Measurements from ENCODE around the gene PTPRD. TPM values are rescaled to one million over a fixed set of nuclear protein-coding genes. Genes with fewer than 3 reads are reported as not detected.

PTPRD gene
- total RNA-seq, 1 experiment from 2014 or later: 69.6 TPM

GRCh38 chr9:8388132-8388531 lies 2224.7 kb downstream of the PTPRD start (continued):
- no peak for TF ChIP-seq ARID4B (CRISPR knock-in tag; IDR thresholded peaks at IDR 0.05; ENCODE audit: borderline replicate concordance)
- TF ChIP-seq TCF7 (CRISPR knock-in tag; IDR thresholded peaks at IDR 0.05; ENCODE audit: low read depth): no peak
- no peak for TF ChIP-seq USF1 (CRISPR knock-in tag; IDR thresholded peaks at IDR 0.05)
- no peak for TF ChIP-seq ZSCAN18 (CRISPR knock-in tag; IDR thresholded peaks at IDR 0.05)
- TF ChIP-seq SMAD3 (CRISPR knock-in tag; IDR thresholded peaks at IDR 0.05; ENCODE audit: borderline replicate concordance): no peak
- TF ChIP-seq E2F1 (CRISPR knock-in tag; IDR thresholded peaks at IDR 0.05): no peak
- TF ChIP-seq ZNF423 (CRISPR knock-in tag; IDR thresholded peaks at IDR 0.05): no peak
- no peak for TF ChIP-seq ELF4 (CRISPR knock-in tag; IDR thresholded peaks at IDR 0.05; ENCODE audit: low read depth)
- no peak for TF ChIP-seq PREB (CRISPR knock-in tag; IDR thresholded peaks at IDR 0.05; ENCODE audit: borderline replicate concordance)
- TF ChIP-seq MAX (CRISPR knock-in tag; IDR thresholded peaks at IDR 0.05): no peak
- no peak for TF ChIP-seq ZNF396 (CRISPR knock-in tag; IDR thresholded peaks at IDR 0.05; ENCODE audit: borderline replicate concordance)
- no peak for TF ChIP-seq IRF2 (CRISPR knock-in tag; IDR thresholded peaks at IDR 0.05; ENCODE audit: borderline replicate concordance, low read depth)

GRCh38 chr9:8384091-8384490 lies 2228.7 kb downstream of the PTPRD start:
- H3K27me3 Mint-ChIP-seq (ENCODE audit: low read depth): no peaks in the 10 kb centered on the region
- H3K4me3 Mint-ChIP-seq: no peak overlapping the region
- ATAC-seq: no peak
- TF ChIP-seq ZNF671 (CRISPR knock-in tag; IDR thresholded peaks at IDR 0.05) (no peak), JAZF1 (CRISPR knock-in tag; IDR thresholded peaks at IDR 0.05) (no peak), ZNF423 (CRISPR knock-in tag; IDR thresholded peaks at IDR 0.05) (no peak), ERG (CRISPR knock-in tag; IDR thresholded peaks at IDR 0.05) (no peak), ZNF232 (CRISPR knock-in tag; IDR thresholded peaks at IDR 0.05) (no peak), PREB (CRISPR knock-in tag; IDR thresholded peaks at IDR 0.05; ENCODE audit: borderline replicate concordance) (no peak), EMX1 (CRISPR knock-in tag; IDR thresholded peaks at IDR 0.05) (no peak), ZNF281 (CRISPR knock-in tag; IDR thresholded peaks at IDR 0.05) (no peak), MLX (CRISPR knock-in tag; IDR thresholded peaks at IDR 0.05) (no peak)
- no peak for DNase-seq (ENCODE audit: low spot score)
- H3K36me3 Mint-ChIP-seq: no peaks in the 10 kb centered on the region
- no peak overlapping the region for H3K27ac Mint-ChIP-seq
- ChIA-PET POLR2A (no interaction called here), CTCF (no interaction called here)
- no peaks in the 10 kb centered on the region for H3K9me3 Mint-ChIP-seq
- H3K4me1 Mint-ChIP-seq: no peaks in the 10 kb centered on the region
